ENCODE measurements around the gene LCP1. TPM values are rescaled to one million over a fixed set of nuclear protein-coding genes. Genes with fewer than 3 reads are reported as not detected.

LCP1 gene
- total RNA-seq, 2 donors from 2014 or later: 8.6 to 31.7 TPM

GRCh38 chr13:46088821-46089562 is 93.0 kb downstream of the LCP1 start:
- no peak for TF ChIP-seq CTCF (IDR thresholded peaks at IDR 0.05)

GRCh38 chr13:46087481-46087880 is 94.5 kb downstream of the LCP1 start:
- no peaks in the 10 kb centered on the region for H3K36me3 ChIP-seq
- no peaks in the 10 kb centered on the region for H3K4me1 ChIP-seq
- no peaks in the 10 kb centered on the region for H3K9me3 ChIP-seq
- no peaks in the 10 kb centered on the region for H3K27me3 ChIP-seq
- no peak overlapping the region for H3K27ac ChIP-seq
- DNase-seq (ENCODE audit: low spot score): no peak
- H3K4me3 ChIP-seq: no peak overlapping the region
- no peak for TF ChIP-seq CTCF (IDR thresholded peaks at IDR 0.05)

More at GRCh38 chr13:46088821-46089562, 93.0 kb downstream of the LCP1 start:
- Histone ChIP-seq H3K4me1 (no peaks in the 10 kb centered on the region), H3K27ac (no peak overlapping the region), H3K27me3 (no peaks in the 10 kb centered on the region), H3K9me3 (no peaks in the 10 kb centered on the region), H3K36me3 (no peaks in the 10 kb centered on the region), H3K4me3 (no peak overlapping the region)
- no peak for DNase-seq (ENCODE audit: low spot score)

GRCh38 chr13:46086985-46087384 is 95.0 kb downstream of the LCP1 start:
- no peak for TF ChIP-seq CTCF (IDR thresholded peaks at IDR 0.05)
- Histone ChIP-seq H3K9me3 (no peaks in the 10 kb centered on the region), H3K36me3 (no peaks in the 10 kb centered on the region), H3K27ac (no peak overlapping the region), H3K4me1 (no peaks in the 10 kb centered on the region), H3K4me3 (no peak overlapping the region), H3K27me3 (no peaks in the 10 kb centered on the region)
- DNase-seq (ENCODE audit: low spot score): no peak

- Histone ChIP-seq H3K9me3 (no peaks in the 10 kb centered on the region), H3K27ac (no peak overlapping the region), H3K36me3 (no peaks in the 10 kb centered on the region), H3K4me3 (no peak overlapping the region), H3K4me1 (no peaks in the 10 kb centered on the region), H3K27me3 (no peaks in the 10 kb centered on the region)
- no peak for DNase-seq (ENCODE audit: low spot score)
- TF ChIP-seq CTCF (IDR thresholded peaks at IDR 0.05): no peak
These were observed 95.5 kb downstream of the LCP1 start for GRCh38 chr13:46086421-46086922.

- Histone ChIP-seq H3K4me1 (no peaks in the 10 kb centered on the region), H3K27me3 (no peaks in the 10 kb centered on the region), H3K4me3 (no peak overlapping the region), H3K27ac (no peak overlapping the region), H3K36me3 (no peaks in the 10 kb centered on the region), H3K9me3 (no peaks in the 10 kb centered on the region)
- no peak for TF ChIP-seq CTCF (IDR thresholded peaks at IDR 0.05)
- no peak for DNase-seq (ENCODE audit: low spot score)
These were observed 96.2 kb downstream of the LCP1 start for GRCh38 chr13:46085737-46086136.

GRCh38 chr13:46082324-46082723 is 99.7 kb downstream of the LCP1 start:
- Histone ChIP-seq H3K9me3 (no peaks in the 10 kb centered on the region), H3K27ac (no peak overlapping the region), H3K36me3 (no peaks in the 10 kb centered on the region), H3K27me3 (no peaks in the 10 kb centered on the region), H3K4me1 (no peaks in the 10 kb centered on the region), H3K4me3 (no peak overlapping the region)
- TF ChIP-seq CTCF (IDR thresholded peaks at IDR 0.05): no peak
- DNase-seq (ENCODE audit: low spot score): no peak
